ENCODE measurements around the gene ELL.

DNA sequence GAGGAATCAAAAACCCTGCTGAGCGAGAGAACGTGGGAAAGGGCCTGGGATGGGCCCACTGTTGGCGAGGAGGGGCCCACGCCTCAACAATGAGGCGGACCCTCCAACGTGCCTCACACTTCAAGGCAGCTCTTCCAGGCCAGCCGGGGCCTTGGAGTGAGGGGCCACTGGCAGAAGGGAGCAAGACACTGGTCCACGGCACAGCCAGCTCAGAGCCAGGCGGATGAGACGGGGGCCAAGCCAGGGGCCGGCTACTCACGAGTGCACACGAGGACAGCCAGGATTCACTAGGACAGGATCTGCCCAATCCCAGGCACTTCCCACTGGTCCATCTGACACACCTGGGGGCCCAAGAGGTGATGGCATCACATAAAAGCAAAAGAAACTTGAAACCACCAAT lies 20.5 kb downstream of the ELL start:
- TF ChIP-seq EZH2 (IDR thresholded peaks at IDR 0.05) (no peak), POLR2AphosphoS5 (IDR thresholded peaks at IDR 0.05; ENCODE audit: borderline replicate concordance, low read depth, low read length) (no peak)

All from SK-N-MC (cell line).